M059J (cell line): Measurements from ENCODE around the gene NACC2. TPM values are rescaled to one million over a fixed set of nuclear protein-coding genes. Genes with fewer than 3 reads are reported as not detected.
A peak's percentile ranks its signal among the peaks of the same experiment; 100 is the strongest.

Experiments used
- DNase-seq: peaks from one replicate; pipeline ENCODE4 v3.0.0-alpha.2; 2012; ENCODE audit warnings: low read depth
- total RNA-seq: library from RNA; depleted of rRNA; stranded (reverse); fragments of >200 nt; shearing (Covaris generic); gene quantifications from 2 replicates; pipeline ENCODE4 v1.2.3, GENCODE V29; 2014

The NACC2 gene
- total RNA-seq, 1 experiment from 2014 or later = 9.8 TPM

DNA sequence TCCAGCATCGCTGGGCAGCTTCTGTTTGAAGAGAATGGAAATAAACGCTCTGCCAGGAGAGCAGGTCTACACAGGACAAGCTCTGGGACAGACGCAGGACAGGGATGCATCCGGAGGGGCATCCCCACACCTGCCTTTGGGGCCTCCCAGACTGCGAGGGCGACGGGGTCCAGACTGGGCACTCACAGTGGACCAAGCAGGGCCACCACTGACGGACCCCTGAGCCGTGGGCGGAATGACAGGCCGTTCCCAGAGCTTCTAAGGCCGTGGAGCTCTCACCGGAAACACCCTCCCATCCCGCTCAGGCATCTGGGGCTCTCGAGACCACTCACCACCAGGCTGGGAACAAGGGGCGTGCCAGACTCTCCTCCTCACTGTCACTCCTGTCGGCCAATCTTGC is 34.1 kb upstream of the NACC2 start:
- no peak for DNase-seq

- no peak for DNase-seq
Observed at GRCh38 chr9:136128436-136128835, 33.3 kb upstream of the NACC2 start.

DNA sequence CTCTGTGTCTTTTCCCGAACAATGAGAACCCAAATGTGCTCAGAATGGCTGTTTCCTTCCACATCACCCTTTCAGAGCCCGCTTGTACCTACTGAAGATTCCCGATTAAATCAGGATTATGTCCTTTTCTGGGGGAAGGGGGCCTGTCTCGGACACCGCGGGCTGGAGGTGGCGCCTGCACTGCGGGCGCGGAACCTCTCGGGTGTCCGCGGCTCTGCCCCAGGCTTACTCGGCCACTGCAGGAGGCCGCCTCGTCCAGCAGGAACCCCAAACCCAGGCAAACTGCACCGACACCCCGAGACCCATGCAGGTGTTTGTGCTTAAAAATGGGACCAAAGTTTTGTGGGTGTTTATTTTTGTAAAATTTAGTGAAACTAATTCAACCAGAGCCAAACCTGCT is 32.2 kb upstream of the NACC2 start:
- no peak for DNase-seq

GRCh38 chr9:136124976-136125692 is 30.0 kb upstream of the NACC2 start:
- DNase-seq = no peak

- peak; percentile 45 for DNase-seq
Observed at GRCh38 chr9:136122425-136123383, 27.6 kb upstream of the NACC2 start.

DNA sequence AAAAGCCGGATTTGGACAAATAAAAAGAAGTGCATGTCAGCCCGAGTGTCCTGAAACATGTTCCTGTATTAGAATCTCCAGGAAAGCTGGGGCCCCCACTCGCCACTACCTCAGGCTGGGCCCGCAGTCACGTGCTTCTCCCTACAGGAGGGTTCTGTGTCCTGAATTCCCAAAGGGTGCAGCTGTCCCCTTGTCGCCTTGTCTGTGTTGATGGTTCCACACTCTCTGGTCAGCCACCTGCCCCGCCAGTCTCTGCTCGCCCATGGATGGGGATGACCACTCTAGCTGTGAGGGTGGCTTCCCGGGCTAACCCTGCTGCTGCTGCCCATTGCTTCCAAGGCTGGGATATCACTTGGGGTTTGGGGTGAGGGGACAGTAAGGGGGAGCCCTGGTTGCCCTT is 26.7 kb upstream of the NACC2 start:
- no peak for DNase-seq

DNA sequence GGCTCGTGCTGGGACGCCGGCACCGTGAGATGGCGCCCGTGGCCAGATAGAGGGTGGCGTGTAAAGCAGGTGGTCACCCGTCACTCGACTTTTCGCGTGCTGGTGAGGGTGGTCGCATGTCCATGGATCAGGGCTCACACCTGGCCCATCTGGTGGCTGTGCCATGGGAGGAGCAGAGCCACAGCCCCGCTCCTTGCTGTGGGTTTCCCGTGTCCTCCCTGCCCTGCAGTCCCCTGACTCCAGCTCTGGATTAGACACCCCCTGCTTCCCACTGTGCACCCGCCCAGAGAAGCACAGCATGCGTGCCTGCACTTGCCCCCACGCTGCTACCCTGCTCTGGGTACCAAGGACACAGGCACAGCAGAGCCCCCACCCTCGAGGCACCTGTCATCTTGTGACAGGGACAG is 25.4 kb upstream of the NACC2 start:
- DNase-seq = no peak

- no peak for DNase-seq
Observed at GRCh38 chr9:136119883-136120393, 24.8 kb upstream of the NACC2 start.

GRCh38 chr9:136119061-136119882 is 24.2 kb upstream of the NACC2 start:
- DNase-seq = no peak

DNA sequence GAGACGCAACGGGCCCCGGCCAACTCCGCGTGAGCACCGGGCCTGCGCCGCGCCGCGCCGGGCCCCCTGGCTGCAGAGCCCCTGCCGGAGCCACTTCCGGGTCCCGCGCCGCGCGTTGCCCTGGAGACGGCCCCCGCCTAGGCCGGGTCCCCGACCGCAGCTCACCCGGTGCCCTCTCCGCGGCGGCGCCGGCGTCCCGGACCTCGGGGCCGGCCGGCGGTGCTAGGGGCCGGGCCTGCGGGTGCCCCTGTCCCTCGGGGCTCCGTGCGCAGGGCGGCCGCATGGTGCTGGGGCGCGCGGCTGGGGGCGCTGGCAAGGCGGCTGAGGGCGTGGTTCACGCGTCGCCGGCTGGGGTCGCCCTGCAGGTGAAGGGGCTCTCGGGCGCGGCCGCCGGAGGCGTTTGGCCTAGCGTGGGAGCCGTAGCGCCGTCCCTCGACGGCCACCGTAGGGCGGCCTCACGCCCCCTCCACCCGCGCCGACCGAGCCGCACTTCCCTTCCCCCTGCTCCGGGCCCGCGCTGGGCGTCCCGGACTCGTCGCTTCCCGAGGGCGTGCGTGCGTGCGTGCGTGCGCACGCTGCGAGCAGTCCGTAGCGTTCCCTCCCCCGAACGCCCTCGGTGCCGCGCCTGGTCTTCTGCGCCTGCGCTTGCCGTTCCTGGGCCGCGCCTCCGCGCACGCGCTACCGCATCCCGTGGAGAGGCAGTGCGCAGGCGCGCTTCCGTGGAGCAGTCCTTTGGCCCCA is 23.4 kb upstream of the NACC2 start, which contains the start of gene TMEM250:
Gene TMEM250 (minus strand): TSS at position 556 of the 741 bp plus-strand sequence. CDS start 1,975 bp downstream, outside the sequence.
- DNase-seq = peak; percentile 95

- DNase-seq = peak; percentile 32
Observed at GRCh38 chr9:136117916-136118319, 22.8 kb upstream of the NACC2 start.

- DNase-seq = no peak
Observed at GRCh38 chr9:136117291-136117915, 22.3 kb upstream of the NACC2 start.

GRCh38 chr9:136116360-136117098 is 21.4 kb upstream of the NACC2 start:
- no peak for DNase-seq

GRCh38 chr9:136115641-136116359 is 20.7 kb upstream of the NACC2 start:
- no peak for DNase-seq

DNA sequence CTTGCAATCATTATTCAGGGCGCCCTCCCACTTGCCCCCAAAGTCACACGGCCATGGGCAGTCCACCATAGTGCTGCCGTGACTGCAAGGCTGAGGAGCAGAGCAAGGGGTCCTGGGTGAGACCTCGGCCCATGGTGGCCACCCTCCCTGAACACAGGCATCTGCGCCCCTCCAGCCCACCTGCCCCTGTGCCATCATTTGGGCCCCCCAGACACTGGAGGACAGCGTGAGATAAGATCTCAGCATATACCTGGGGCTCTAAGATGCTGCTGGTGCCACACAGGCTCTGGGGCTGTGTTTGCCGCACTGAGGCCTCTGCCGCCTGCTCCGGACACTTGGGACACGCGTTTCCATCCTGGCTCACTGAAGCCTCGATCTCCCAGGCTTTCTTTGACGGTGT is 20.1 kb upstream of the NACC2 start:
- DNase-seq = no peak

DNA sequence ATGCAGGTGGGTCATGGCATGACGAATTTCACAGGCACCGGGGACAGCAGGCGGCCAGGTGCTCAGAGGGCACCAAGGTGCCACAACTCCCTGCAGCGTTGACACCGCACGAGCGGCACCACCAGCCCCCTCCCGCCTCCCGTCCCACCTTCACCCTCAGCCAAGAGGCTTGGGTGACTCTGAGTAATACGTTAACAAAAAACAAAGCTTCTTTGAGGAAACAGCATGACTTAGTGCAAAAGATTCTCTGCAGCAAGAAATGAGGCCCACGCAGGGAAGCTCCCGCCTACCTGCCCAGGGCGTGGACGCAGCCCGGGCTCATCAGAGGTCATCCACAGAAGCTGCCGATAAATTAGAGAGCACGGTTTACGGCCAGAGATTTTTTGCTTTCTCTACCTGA is 19.5 kb upstream of the NACC2 start:
- no peak for DNase-seq

DNA sequence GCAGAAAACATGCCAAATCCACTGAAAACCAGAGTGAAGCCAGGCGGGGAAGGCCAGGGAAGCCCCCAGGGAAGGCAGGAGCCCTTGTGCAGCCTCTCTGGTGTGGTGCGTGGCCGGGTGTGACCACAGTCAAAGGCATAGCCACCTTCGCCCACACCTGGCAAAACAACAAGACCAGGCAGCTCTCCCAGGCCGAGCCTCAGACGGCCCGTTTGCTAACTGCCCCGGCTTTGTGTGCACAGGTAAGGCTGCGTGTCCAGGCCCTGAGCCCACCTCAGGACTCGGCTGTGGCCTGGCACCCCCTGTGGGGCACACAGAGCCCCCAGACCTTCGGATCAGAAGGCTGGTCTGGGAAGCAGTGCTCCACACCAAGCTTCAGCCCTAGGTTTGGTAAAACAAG is 17.5 kb upstream of the NACC2 start:
- no peak for DNase-seq

- DNase-seq = no peak
Observed at GRCh38 chr9:136111910-136112309, 16.8 kb upstream of the NACC2 start.

- DNase-seq = no peak
Observed at GRCh38 chr9:136111190-136111589, 16.1 kb upstream of the NACC2 start.
